Chondrocyte (in vitro differentiated cells): ENCODE measurements around the gene DGKD. TPM values are rescaled to one million over a fixed set of nuclear protein-coding genes. Genes with fewer than 3 reads are reported as not detected.

Source experiments
- DNase-seq: peaks from one replicate; pipeline ENCODE4 v3.0.0; 2021; ENCODE audit warnings: mixed read lengths, low spot score
- H3K27ac Mint-ChIP-seq: one replicate; pipeline ENCODE4 v1.8.0; 2021; ENCODE audit warnings: mild to moderate bottlenecking, moderate library complexity, mixed read lengths; ENCODE audit not compliant: unreplicated experiment
- H3K27me3 Mint-ChIP-seq: 2 replicates; pipeline ENCODE4 v1.8.0; 2021; ENCODE audit warnings: low read depth, mixed read lengths
- H3K36me3 Mint-ChIP-seq: 2 replicates; pipeline ENCODE4 v1.8.0; 2021; ENCODE audit warnings: low read depth, mixed read lengths
- H3K4me1 Mint-ChIP-seq: 2 replicates; pipeline ENCODE4 v1.8.0; 2021; ENCODE audit warnings: low read depth, mild to moderate bottlenecking, mixed read lengths
- H3K4me3 Mint-ChIP-seq: one replicate; pipeline ENCODE4 v1.8.0; 2021; ENCODE audit warnings: mild to moderate bottlenecking, moderate library complexity, mixed read lengths; ENCODE audit not compliant: unreplicated experiment
- H3K9me3 Mint-ChIP-seq: 2 replicates; pipeline ENCODE4 v1.8.0; 2021; ENCODE audit warnings: low read depth, mixed read lengths
- CTCF ChIP-seq: fragments of 200-600 bp; sonication (generic); IDR thresholded peaks from 2 replicates; pipeline ENCODE4 v1.5.0; 2021; ENCODE audit warnings: antibody characterized with exemption, mild to moderate bottlenecking, moderate library complexity
- total RNA-seq: library from RNA; stranded (reverse); gene quantifications from 3 replicates; pipeline ENCODE4 v1.2.1, GENCODE V29; 2021

DGKD gene
- total RNA-seq, 1 donor from 2014 or later, result 66.3 TPM

GRCh38 chr2:233429175-233429897 is 75.0 kb downstream of the DGKD start:
- H3K4me3 Mint-ChIP-seq, result no peak overlapping the region
- no peak for DNase-seq
- no peak for TF ChIP-seq CTCF
- H3K27ac Mint-ChIP-seq, result peak overlapping the region; percentile 73
- H3K4me1 Mint-ChIP-seq, result peaks cover 46% of the 10 kb centered on the region
- peaks cover 11% of the 10 kb centered on the region for H3K36me3 Mint-ChIP-seq
- H3K9me3 Mint-ChIP-seq, result peaks cover 11% of the 10 kb centered on the region
- no peaks in the 10 kb centered on the region for H3K27me3 Mint-ChIP-seq

GRCh38 chr2:233430081-233430480 is 75.8 kb downstream of the DGKD start:
- DNase-seq, result no peak
- no peak overlapping the region for H3K4me3 Mint-ChIP-seq
- no peaks in the 10 kb centered on the region for H3K27me3 Mint-ChIP-seq
- H3K9me3 Mint-ChIP-seq, result peaks cover 11% of the 10 kb centered on the region
- H3K27ac Mint-ChIP-seq, result peak overlapping the region; percentile 67
- no peak for TF ChIP-seq CTCF
- H3K36me3 Mint-ChIP-seq, result peaks cover 11% of the 10 kb centered on the region
- H3K4me1 Mint-ChIP-seq, result peaks cover 46% of the 10 kb centered on the region

GRCh38 chr2:233430651-233431050 is 76.4 kb downstream of the DGKD start:
- Mint-ChIP-seq H3K27me3 (no peaks in the 10 kb centered on the region), H3K27ac (no peak overlapping the region), H3K4me3 (no peak overlapping the region), H3K4me1 (peaks cover 43% of the 10 kb centered on the region), H3K36me3 (peaks cover 14% of the 10 kb centered on the region), H3K9me3 (peaks cover 11% of the 10 kb centered on the region)
- TF ChIP-seq CTCF, result no peak
- no peak for DNase-seq

GRCh38 chr2:233433029-233433428 is 78.7 kb downstream of the DGKD start:
- Mint-ChIP-seq H3K27ac (no peak overlapping the region), H3K36me3 (peaks cover 16% of the 10 kb centered on the region), H3K4me1 (peaks cover 24% of the 10 kb centered on the region), H3K4me3 (no peak overlapping the region), H3K27me3 (no peaks in the 10 kb centered on the region), H3K9me3 (no peaks in the 10 kb centered on the region)
- no peak for TF ChIP-seq CTCF
- DNase-seq, result no peak

- Mint-ChIP-seq H3K27ac (no peak overlapping the region), H3K4me1 (peaks cover 24% of the 10 kb centered on the region), H3K36me3 (peaks cover 19% of the 10 kb centered on the region), H3K9me3 (no peaks in the 10 kb centered on the region), H3K27me3 (no peaks in the 10 kb centered on the region), H3K4me3 (no peak overlapping the region)
- no peak for DNase-seq
- no peak for TF ChIP-seq CTCF
Observed at GRCh38 chr2:233433794-233434193, 79.5 kb downstream of the DGKD start.
